ENCODE results near the gene FHOD3. TPM values are rescaled to one million over a fixed set of nuclear protein-coding genes. Genes with fewer than 3 reads are reported as not detected.

FHOD3 gene
- total and polyA plus RNA-seq, 2 of the 4 experiments (the other 2 are of a cell fraction), result 14.6 to 16.0 TPM

- Histone ChIP-seq H4K5ac (ENCODE audit: low read depth, low read length) (no peak overlapping the region), H2AFZ (replicated peaks; ENCODE audit: low read length, poor library complexity) (no peak overlapping the region), H2BK5ac (ENCODE audit: low read depth, low read length, poor library complexity, severe bottlenecking) (no peak overlapping the region), H3K9ac (ENCODE audit: low read depth, low read length) (no peak overlapping the region), H3K56ac (ENCODE audit: extremely low read depth, insufficient read depth, low read length) (no peak overlapping the region), H4K8ac (ENCODE audit: low read depth in 2 of 2, low read length in 2 of 2) (no peak overlapping the region), H3K36me3 (ENCODE audit: control insufficient read depth, insufficient read depth, low read length) (no peaks in the 10 kb centered on the region), H3K4me2 (ENCODE audit: low read depth, low read length) (no peak overlapping the region), H4K91ac (ENCODE audit: insufficient read depth, low read depth, low read length) (no peak overlapping the region), H3K4me1 (ENCODE audit: control insufficient read depth, insufficient read depth, low read length) (peaks cover 3% of the 10 kb centered on the region), H3K9me3 (ENCODE audit: control insufficient read depth, insufficient read depth, low read length) (no peaks in the 10 kb centered on the region), H3K27me3 (ENCODE audit: control insufficient read depth, insufficient read depth, low read length) (no peaks in the 10 kb centered on the region; the same call in none of the 2 replicates), H3K27ac (ENCODE audit: insufficient read depth, low read length) (no peak overlapping the region), H2AK5ac (ENCODE audit: low read depth, low read length) (peak overlapping the region; percentile 89), H2BK15ac (ENCODE audit: low read depth, low read length) (no peak overlapping the region), H3K23ac (ENCODE audit: low read depth, low read length) (no peak overlapping the region), H2BK120ac (ENCODE audit: low read depth, low read length) (no peak overlapping the region), H3K9me1 (ENCODE audit: insufficient read depth, low read length) (peaks cover 5% of the 10 kb centered on the region; the same call in 1 of the 2 replicates), H3K14ac (replicated peaks; ENCODE audit: low read depth, low read length) (peak overlapping the region; percentile 7; the same call in 1 of the 2 replicates), H3K18ac (ENCODE audit: low read depth, low read length) (no peak overlapping the region), H3K4me3 (ENCODE audit: insufficient read depth, low read depth, low read length) (no peak overlapping the region), H3K4ac (ENCODE audit: low read depth, low read length) (no peak overlapping the region), H3K79me1 (ENCODE audit: low read depth in 1 of 2, low read length in 2 of 2) (peaks cover 5 to 10% of the 10 kb centered on the region in 2 experiments; a peak in 1 of 4 replicates), H2AK9ac (replicated peaks; ENCODE audit: low read depth, low read length, poor library complexity) (no peak overlapping the region), H2BK20ac (ENCODE audit: low read depth, low read length) (no peak overlapping the region), H4K20me1 (ENCODE audit: insufficient read depth, low read length) (no peaks in the 10 kb centered on the region)
- TF ChIP-seq MXI1 (IDR thresholded peaks at IDR 0.05; ENCODE audit: borderline replicate concordance, low read depth, low read length) (no peak), MAZ (IDR thresholded peaks at IDR 0.05; ENCODE audit: borderline replicate concordance, low read depth, low read length) (no peak), ELK1 (IDR thresholded peaks at IDR 0.05; ENCODE audit: borderline replicate concordance, low read depth, low read length) (no peak), POLR2A (IDR thresholded peaks at IDR 0.05; ENCODE audit: low read depth, low read length) (no peak), NFE2L2 (IDR thresholded peaks at IDR 0.05; ENCODE audit: low read depth, low read length) (no peak), RCOR1 (IDR thresholded peaks at IDR 0.05; ENCODE audit: insufficient replicate concordance, low read length) (no peak), CTCF (conservative IDR thresholded peaks at IDR 0.05; ENCODE audit: low read depth, low read length) (no peak), CHD1 (IDR thresholded peaks at IDR 0.05; ENCODE audit: low read depth, low read length) (no peak), BHLHE40 (IDR thresholded peaks at IDR 0.05; ENCODE audit: low read depth, low read length) (no peak), FOS (IDR thresholded peaks at IDR 0.05; ENCODE audit: low read depth, low read length) (no peak)
- TF ChIP-seq, protein P1, sequence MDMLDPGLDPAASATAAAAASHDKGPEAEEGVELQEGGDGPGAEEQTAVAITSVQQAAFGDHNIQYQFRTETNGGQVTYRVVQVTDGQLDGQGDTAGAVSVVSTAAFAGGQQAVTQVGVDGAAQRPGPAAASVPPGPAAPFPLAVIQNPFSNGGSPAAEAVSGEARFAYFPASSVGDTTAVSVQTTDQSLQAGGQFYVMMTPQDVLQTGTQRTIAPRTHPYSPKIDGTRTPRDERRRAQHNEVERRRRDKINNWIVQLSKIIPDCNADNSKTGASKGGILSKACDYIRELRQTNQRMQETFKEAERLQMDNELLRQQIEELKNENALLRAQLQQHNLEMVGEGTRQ (IDR thresholded peaks at IDR 0.05; ENCODE audit: low read depth, low read length), result no peak
- dilution Hi-C loops (cut with HindIII; ENCODE audit: low sequenced_read_pairs, unreplicated experiment) (no loop called here), in situ Hi-C loops (cut with MboI; ENCODE audit: low sequenced_read_pairs) (no loop called here), intact Hi-C loops (cut with micrococcal nuclease) (no loop called here)
- CTCF ChIA-PET, result no interaction called here
- POLR2A ChIA-PET (ENCODE audit: unreplicated experiment), result no interaction called here
- no TSS peak for BruUV-seq (replicated peaks)
- WGBS, 2 experiments (ENCODE audit: extremely low coverage in 2 of 2, insufficient read length in 1 of 2), result no CpG with 5 or more reads among the region's 2 CpGs
- no peak for DNase-seq
- no peak for ATAC-seq (ENCODE audit: low read depth)
These were observed 156.7 kb downstream of the FHOD3 start for GRCh38 chr18:36454245-36454644.

Data from IMR-90 (cell line).